LNCaP clone FGC (cell line): ENCODE measurements around the gene PATJ.

Source experiments
- DNase-seq: peaks from one replicate; pipeline ENCODE4 v3.0.0-alpha.2; 2011; ENCODE audit warnings: low read depth
- H3K4me3 ChIP-seq: 2 replicates; pipeline ENCODE4 v1.5.1; 2011; ENCODE audit warnings: mild to moderate bottlenecking, low read depth, low read length, control low read depth
- CTCF ChIP-seq: IDR thresholded peaks from 2 replicates; pipeline ENCODE4 v1.5.1; 2012; ENCODE audit warnings: mild to moderate bottlenecking; ENCODE audit not compliant: control insufficient read depth, insufficient read depth; ENCODE audit errors: extremely low read depth

The PATJ gene

GRCh38 chr1:61752921-61753389 is 10.7 kb downstream of the PATJ start:
- no peak for DNase-seq
- no peak for TF ChIP-seq CTCF
- no peak overlapping the region for H3K4me3 ChIP-seq

- DNase-seq: no peak
- no peak overlapping the region for H3K4me3 ChIP-seq
- TF ChIP-seq CTCF: no peak
Measured at GRCh38 chr1:61753998-61754508, 11.8 kb downstream of the PATJ start.

- no peak overlapping the region for H3K4me3 ChIP-seq
- no peak for DNase-seq
- no peak for TF ChIP-seq CTCF
Measured at GRCh38 chr1:61754545-61754944, 12.3 kb downstream of the PATJ start.

GRCh38 chr1:61756773-61757172 is 14.5 kb downstream of the PATJ start:
- no peak for DNase-seq
- H3K4me3 ChIP-seq: no peak overlapping the region
- no peak for TF ChIP-seq CTCF

- DNase-seq: no peak
- no peak for TF ChIP-seq CTCF
- H3K4me3 ChIP-seq: no peak overlapping the region
Measured at GRCh38 chr1:61757950-61758349, 15.7 kb downstream of the PATJ start.

GRCh38 chr1:61770131-61770530 is 27.9 kb downstream of the PATJ start:
- no peak overlapping the region for H3K4me3 ChIP-seq
- DNase-seq: no peak
- no peak for TF ChIP-seq CTCF

GRCh38 chr1:61776091-61776490 is 33.8 kb downstream of the PATJ start:
- no peak overlapping the region for H3K4me3 ChIP-seq
- no peak for TF ChIP-seq CTCF
- no peak for DNase-seq
